ENCODE measurements around the gene HTT. TPM values are rescaled to one million over a fixed set of nuclear protein-coding genes. Genes with fewer than 3 reads are reported as not detected.

HTT gene
- total RNA-seq, 1 donor from 2014 or later = 50.1 TPM

DNA sequence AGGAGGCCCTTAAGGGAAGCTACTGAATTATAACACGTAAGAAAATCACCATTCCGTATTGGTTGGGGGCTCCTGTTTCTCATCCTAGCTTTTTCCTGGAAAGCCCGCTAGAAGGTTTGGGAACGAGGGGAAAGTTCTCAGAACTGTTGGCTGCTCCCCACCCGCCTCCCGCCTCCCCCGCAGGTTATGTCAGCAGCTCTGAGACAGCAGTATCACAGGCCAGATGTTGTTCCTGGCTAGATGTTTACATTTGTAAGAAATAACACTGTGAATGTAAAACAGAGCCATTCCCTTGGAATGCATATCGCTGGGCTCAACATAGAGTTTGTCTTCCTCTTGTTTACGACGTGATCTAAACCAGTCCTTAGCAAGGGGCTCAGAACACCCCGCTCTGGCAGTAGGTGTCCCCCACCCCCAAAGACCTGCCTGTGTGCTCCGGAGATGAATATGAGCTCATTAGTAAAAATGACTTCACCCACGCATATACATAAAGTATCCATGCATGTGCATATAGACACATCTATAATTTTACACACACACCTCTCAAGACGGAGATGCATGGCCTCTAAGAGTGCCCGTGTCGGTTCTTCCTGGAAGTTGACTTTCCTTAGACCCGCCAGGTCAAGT, 167.5 kb downstream of the HTT start:
- FAIRE-seq (no peak), DNase-seq (ENCODE audit: low spot score in 2 of 2) (no peak)

DNA sequence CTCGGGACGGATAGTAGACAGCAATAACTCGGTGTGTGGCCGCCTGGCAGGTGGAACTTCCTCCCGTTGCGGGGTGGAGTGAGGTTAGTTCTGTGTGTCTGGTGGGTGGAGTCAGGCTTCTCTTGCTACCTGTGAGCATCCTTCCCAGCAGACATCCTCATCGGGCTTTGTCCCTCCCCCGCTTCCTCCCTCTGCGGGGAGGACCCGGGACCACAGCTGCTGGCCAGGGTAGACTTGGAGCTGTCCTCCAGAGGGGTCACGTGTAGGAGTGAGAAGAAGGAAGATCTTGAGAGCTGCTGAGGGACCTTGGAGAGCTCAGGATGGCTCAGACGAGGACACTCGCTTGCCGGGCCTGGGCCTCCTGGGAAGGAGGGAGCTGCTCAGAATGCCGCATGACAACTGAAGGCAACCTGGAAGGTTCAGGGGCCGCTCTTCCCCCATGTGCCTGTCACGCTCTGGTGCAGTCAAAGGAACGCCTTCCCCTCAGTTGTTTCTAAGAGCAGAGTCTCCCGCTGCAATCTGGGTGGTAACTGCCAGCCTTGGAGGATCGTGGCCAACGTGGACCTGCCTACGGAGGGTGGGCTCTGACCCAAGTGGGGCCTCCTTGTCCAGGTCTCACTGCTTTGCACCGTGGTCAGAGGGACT, 168.8 kb downstream of the HTT start:
- no peak for FAIRE-seq
- no peak for DNase-seq (ENCODE audit: low spot score in 2 of 2)

DNA sequence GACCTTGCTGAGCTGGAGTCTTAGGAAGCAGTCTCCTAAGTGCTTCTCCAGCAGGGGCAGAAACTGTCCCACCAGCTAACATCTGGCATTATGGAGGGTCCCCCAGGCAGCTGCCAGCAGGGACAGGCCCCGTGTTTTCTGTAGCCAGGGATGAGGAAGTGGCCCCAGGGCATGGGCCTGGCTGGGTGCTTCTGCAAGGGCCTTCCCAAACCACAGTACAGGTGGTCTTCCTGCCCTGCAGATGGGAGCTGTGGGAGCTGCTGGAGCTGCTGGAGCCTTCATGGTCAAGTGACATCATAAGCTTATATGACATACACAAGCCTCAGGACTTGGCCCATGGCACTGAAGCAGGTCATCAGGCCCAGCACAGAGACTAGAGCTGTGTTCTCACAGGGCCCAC, 169.5 kb downstream of the HTT start:
- no peak for DNase-seq (ENCODE audit: low spot score in 2 of 2)
- FAIRE-seq = no peak

DNA sequence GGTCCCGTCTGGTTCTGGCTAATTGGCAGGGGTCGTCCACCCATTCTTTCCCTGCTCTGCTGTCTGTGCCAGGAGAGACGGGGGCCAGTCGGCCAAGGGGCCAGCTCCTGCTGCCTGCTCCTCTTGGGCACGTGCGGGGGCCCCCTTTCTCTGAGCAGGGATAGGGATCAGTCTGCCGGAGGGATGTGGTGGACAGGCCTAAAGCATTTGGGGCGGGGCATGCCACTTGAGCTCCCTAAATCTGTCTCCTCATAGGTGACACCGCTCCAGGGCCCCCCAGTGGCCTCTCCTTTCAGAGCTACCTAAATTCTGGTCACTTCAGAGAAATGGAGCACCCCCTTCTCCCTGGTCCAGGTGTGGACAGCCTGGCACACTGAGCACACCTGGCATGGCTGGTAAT, 170.3 kb downstream of the HTT start:
- no peak for FAIRE-seq
- no peak for DNase-seq (ENCODE audit: low spot score in 2 of 2)

DNA sequence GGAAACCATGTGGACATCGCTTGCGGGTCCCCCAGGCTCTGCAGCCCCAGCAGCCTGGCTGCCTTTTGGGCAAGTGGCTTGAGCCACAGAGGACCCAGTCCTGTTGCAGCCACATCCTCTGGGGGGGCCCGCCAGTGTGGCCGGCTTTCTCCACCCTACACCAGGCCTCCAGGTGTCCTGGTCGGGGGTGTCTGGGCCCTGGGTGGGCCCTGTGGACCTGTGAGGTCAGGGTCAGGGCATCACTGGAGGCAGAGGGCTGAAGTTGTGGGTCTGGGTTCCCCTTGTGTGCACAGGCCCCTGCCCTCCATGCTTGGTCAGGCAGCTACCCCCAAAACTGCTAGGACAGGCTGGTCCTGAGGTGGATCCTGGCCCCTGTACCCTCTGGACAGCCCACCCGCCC, 171.2 kb downstream of the HTT start:
- FAIRE-seq (no peak), DNase-seq (ENCODE audit: low spot score in 2 of 2) (no peak)

DNA sequence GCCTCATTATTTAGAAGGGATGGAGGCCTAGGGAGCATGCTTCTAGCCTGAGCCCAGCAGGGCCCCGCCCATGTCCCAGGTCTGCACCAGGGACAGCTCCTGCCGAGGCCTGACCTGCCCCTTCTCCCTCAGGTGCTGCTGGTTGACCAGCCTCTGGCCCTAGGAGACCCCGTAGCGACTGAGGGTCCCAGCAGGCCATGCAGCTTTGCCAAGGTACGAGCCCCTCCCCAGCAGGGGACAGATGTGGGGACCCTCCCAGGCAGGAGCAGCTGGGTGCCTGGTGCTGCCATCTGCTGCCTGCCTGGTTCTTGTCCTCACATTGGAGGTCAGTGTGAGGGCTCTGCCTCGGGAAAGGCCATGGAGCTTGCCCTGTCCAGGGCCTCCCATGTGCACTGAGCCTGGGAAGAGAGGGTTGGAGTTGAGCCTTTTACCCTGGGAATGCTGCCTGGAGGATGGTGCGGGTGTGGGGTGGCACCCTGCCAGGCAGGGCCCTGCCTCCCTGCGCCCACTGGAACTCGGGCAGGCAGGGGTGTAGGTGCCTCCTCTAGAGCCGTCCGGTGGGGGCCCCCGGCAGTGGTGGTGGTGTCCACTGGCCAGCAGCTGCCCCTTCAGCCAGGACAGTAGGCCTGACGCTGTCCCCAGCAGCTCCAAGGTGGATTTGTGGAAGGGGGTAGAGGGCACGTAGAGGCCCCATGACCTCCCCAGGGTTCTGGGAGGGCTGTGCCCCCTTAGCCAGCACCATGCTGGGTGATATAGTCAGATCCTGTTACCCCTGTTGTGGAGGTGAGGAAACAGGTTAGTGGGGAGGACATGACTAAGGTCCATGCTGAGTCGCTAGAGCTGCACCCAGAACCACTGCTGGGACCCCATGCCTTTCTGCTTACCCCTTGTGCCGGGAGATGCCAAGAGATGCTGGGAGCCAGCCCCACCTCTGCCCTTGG, 172.2 kb downstream of the HTT start:
- FAIRE-seq (no peak), DNase-seq (ENCODE audit: low spot score in 2 of 2) (no peak)

DNA sequence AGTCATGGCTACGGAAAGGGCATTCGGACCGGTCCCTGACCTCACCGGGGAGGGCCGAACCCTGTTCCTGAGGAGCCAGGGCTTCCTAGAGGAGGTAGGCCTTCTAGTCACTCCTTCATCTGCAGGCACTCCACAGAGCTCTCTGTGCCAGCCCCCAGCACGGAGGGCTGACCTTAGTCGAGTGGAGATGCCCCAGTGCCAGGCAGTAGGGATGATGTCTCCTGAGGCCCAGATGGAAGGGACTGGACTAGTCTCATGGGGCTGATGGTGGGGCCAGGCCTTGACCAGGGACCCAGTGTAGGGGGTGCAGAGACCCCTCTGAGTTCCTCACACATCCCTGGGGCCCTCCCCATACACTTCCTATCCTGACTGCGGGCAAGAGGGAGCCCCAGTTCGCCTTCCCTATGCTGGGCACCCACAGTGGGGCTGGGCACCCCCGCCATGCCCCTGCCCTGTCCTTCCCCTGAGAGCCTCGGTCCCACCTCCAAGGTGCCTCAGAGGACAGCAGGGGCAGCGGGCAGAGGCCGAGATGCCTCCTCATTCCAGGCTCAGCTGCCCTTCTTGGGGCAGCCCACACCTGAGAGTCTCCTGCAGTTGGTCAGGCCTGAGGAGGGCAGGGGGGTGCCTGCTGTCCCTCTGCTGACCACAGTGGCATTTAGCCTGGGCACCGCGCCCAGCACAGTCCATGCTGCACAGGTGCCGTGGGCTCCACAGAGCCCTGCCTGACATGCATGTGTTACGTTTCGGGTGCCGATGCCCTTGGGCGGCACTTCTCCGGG, 173.1 kb downstream of the HTT start:
- DNase-seq (ENCODE audit: low spot score in 2 of 2) (no peak), FAIRE-seq (no peak)

DNA sequence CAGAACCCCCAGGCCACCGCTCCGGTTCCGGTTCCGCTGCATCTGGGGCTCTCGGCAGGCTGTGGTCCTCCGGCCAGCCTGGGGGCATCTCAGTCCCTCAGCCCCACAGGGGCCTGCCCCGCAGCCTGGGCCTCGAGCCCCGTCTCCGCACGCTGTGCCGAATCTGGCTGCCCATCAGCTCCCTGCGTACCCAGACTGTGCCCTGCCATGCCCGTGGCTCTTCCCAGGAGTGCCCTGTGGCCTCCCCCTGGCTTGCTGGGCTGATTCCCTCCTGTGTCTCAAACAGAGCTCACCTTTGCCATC, 173.6 kb downstream of the HTT start:
- no peak for FAIRE-seq

DNA sequence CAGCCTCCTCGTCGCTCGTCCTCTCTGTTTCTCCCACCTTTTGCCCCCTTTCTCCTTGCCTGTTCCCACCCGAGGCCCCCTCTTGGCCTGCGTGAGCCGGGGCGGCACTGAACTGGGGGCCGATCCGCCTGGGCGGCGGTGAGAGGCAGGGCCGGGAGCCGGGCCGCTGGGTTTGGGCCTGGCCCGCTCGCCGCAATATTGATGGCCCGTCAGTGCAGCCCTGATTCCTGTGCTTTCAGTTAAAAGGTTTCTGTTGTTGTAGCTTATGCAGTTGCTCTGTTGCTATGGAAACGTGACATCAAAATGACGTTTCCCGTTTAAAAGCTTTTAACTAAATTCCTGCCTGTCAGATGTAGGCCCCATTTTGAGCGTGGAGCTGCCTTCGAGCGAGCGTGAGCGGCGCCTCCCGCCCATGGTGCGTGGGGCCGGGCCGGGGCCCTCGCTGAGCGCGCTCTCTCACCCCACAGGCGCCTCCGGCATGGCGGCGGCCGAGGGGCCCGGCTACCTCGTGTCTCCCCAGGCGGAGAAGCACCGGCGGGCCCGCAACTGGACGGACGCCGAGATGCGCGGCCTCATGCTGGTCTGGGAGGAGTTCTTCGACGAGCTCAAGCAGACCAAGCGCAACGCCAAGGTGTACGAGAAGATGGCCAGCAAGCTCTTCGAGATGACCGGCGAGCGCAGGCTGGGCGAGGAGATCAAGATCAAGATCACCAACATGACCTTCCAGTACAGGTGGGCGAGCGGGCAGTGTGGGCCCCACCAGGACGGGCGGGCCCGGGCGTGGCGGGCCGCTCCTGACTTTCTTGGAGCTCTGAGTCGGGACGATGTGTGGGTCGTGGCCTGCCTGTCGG, 174.6 kb downstream of the HTT start, which contains the start of gene MSANTD1:
Gene MSANTD1 (plus strand): TSS at position 349 of the 851 bp plus-strand sequence. CDS start 64 bp downstream, at position 413.
- peak in 1 of 2 donors; percentile 62 for DNase-seq (ENCODE audit: low spot score in 2 of 2)
- no peak for FAIRE-seq

More for the DNA sequence above, 173.6 kb downstream of the HTT start:
- DNase-seq (ENCODE audit: low spot score in 2 of 2) = no peak

DNA sequence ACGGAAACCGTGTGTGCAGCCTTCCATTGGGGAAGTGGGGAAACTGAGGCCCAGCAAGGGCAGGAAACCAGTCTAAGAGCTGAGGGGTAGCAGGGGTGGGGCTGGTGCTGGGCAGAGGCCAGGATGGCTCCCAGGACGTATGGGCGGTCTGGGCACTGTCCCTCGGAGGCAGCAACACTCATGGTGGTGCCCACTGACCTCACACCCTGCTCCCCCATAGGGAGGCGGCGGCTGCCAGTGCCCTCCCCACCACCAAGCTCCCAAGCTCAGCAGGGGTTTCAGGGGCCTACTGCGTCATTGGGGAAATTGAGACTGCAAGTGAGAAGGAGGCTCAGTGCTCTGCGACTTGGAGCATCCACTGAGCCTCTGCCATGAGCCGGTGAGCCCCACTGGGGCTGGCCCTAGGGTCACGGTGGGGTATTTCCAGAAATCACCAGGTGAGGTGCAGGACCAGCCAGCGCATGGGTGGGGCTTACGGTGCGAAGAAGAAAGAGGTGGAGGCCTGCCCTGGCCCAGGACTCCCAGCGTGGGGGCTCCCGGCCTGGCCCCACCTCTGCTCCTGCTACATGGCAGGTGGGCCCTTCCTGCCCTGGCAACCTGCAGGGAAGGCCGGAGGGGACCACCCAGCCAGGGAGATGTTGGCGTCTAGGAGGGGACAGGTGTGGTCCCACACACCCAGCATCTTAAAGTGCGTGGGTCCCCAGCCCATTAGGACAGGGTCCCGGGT, 175.4 kb downstream of the HTT start:
- FAIRE-seq (no peak), DNase-seq (ENCODE audit: low spot score in 2 of 2) (no peak)

DNA sequence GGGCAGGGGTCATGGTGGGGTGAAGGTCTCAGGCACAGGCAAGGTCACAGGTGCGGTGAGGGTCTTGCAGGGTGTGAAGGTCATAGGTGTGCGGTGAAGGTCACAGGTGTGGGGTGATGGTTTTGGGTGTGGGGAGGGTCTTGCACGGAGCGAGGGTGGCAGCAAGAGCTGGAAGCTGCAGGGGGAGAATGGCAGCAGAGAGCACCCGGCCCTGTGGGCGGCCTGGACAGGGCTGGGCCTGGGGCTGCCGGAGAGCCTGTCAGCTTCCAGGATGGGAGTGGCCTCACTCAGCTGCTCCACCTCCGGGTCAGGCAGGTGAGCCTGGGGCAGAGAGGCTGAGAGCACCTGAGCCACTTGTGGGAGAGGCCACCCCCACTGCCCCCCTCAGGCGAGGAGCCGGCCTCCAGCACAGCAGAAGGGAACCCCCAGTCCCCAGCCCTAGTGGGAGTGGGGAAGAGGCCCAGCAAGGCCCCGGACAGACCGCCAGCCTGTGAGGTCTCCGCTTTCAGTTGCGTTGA, 176.0 kb downstream of the HTT start:
- DNase-seq (ENCODE audit: low spot score in 2 of 2) = no peak
- no peak for FAIRE-seq

DNA sequence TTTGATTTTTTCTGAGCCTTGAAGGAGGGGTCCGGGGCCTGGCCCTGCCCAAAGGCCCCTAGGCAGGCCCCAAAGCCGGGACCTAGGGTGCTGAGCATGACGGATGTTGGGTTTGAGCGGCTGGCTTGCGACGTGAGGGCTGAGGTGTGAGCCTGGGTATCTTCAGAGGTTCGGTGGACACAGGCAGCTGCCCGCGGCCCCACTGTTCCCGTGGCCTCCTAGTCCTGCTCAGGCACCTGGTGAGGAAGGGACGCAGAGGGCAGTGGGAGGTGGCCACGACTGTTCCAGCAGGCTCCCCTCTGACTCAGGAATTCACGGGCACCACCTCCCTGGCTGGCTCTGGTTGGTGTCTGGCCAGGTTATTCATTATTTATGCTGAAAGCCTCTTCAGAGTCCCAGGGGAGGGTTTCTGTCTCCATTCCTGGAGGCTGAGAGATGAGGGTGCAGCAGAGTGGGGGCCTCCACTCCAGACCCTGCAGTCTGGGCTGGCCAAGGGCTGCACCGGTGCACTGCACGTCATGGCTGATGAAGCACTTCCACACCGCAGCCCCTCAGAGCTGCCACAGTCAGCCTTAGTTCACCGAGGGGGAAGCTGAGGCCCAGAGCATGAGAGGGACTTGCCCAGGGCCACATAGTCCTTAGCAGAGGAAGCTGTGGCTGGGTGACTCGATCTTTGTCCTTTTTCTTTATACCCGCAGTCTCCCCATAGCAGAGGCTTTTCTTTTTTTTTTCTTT, 176.6 kb downstream of the HTT start:
- DNase-seq (ENCODE audit: low spot score in 2 of 2) (no peak), FAIRE-seq (no peak)

DNA sequence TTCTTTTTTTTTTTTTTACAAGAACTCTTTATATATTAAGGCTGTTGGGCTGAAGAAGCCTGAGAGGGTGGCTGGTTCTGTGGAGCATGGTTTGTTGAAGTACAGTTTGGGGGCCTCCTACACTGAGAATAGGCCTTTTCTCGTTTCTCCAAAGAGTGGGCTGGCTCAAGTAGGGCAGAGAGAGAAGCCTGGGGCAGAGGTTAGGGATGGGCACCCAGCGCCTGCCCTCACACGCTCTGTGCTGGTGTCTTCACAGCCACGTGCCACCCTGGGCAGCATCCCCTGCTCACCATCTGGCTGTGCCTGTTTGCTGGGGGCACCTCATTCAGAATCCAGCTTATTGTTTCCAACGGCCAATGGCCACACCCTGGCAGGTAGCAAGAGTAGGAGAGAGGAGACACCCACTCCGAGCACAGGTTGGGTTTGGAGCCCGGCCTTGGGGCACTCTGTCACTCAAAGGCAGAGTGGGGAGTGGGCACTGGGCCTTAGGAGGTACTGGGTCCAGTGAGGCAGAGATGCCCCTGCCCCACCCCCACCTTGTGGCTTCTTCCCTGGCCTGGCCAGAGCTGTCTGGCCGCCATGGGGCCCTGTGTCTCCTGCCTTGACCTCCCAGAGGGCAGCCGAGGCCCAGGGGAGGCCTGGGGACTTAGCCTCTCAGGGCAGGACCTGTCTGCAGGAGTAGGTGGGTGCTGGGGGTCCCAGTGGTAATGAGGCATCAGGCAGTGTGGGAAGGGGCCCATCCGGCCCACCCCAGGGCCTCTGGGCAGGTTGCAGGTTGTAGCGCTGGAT, 177.4 kb downstream of the HTT start:
- DNase-seq (ENCODE audit: low spot score in 2 of 2) = no peak
- FAIRE-seq = no peak

DNA sequence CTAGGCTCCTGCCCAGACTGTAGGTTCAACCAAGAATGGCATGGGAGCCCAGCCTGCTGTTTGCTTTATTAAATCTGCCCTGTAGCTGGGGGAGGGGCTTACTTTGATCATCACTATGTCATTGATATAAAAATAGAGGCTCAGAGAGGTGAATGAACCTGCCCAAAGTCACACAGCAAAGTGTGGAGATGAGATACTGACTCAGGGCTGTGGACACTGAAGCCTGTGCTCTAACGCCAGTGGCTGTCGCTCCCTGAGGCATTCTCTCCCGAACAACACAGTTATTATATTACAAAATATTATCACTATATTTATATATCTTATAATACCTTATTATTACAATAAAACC, 178.0 kb downstream of the HTT start:
- DNase-seq (ENCODE audit: low spot score in 2 of 2) (no peak), FAIRE-seq (no peak)

DNA sequence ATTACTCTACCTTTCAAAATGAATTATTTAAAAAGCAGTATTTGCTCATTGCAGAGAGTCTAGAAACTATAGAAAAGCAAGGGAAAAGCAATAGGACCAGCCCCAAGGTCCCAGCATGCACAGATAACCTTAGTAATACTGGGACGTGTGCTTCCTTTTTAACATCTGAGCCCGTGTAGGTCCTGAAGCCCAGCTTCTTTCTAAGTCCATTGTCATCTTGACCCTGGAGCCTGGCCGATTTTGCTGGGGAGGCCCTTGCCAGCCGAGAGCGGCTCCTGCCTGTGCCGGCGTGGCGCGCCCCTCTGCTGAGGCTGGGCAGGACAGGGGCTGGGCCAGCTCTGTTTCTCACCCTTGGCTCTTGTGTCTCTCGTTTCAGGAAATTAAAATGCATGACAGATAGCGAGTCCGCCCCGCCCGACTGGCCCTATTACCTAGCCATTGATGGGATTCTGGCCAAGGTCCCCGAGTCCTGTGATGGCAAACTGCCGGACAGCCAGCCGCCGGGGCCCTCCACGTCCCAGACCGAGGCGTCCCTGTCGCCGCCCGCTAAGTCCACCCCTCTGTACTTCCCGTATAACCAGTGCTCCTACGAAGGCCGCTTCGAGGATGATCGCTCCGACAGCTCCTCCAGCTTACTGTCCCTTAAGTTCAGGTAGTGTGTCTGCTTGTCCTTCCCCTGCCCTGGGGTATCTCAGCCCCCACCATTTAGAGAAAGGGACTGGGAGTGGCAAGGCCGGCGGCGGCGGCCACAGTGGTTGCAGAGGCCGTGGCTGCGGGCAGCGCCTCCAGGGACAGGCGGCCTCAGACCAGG, 178.6 kb downstream of the HTT start:
- DNase-seq (ENCODE audit: low spot score in 2 of 2) = no peak
- FAIRE-seq = no peak

DNA sequence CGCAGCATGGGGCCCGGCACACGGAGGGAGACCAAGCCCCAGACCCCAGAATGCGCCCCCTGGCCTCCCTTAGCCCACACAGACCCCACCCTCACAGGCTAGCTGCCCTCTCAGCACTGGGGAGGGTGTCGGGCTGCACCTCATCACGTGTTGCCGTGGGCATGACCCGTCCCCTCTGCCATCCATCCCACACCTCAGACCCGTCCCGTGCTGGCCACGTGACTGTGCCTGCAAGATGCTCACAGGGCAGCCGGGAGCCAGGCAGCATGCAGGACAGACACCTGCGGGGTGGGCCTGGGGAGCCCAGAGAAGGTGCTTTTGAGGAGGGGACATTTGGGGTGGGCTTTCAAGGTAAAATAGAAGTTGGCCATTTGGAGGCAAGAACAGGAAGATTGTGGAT, 179.3 kb downstream of the HTT start:
- DNase-seq (ENCODE audit: low spot score in 2 of 2) = no peak

More for the DNA sequence above, 179.3 kb downstream of the HTT start:
- FAIRE-seq = no peak
